Left ventricle myocardium inferior (tissue), 1 donor: ENCODE results near the gene PLA2G2D. TPM values are rescaled to one million over a fixed set of nuclear protein-coding genes. Genes with fewer than 3 reads are reported as not detected.

ENCODE experiments used
- DNase-seq: peaks from one replicate; pipeline ENCODE4 v3.0.0-alpha.2; 2020
- H3K27ac ChIP-seq: fragments of 200-600 bp; replicated peaks from 2 replicates; pipeline ENCODE4 v1.8.0; 2021
- H3K27me3 ChIP-seq: fragments of 200-600 bp; 2 replicates; pipeline ENCODE4 v1.8.0; 2021; ENCODE audit warnings: low read depth
- H3K36me3 ChIP-seq: fragments of 200-600 bp; 2 replicates; pipeline ENCODE4 v1.8.0; 2021
- H3K4me1 ChIP-seq: fragments of 200-600 bp; 2 replicates; pipeline ENCODE4 v1.8.0; 2021
- H3K4me3 ChIP-seq: fragments of 200-600 bp; 2 replicates; pipeline ENCODE4 v1.8.0; 2021; ENCODE audit warnings: mild to moderate bottlenecking, moderate library complexity
- H3K9me3 ChIP-seq: fragments of 200-600 bp; replicated peaks from 2 replicates; pipeline ENCODE4 v1.8.0; 2021
- CTCF ChIP-seq: fragments of 200-600 bp; IDR thresholded peaks from 2 replicates; pipeline ENCODE4 v1.8.0; 2021; ENCODE audit warnings: antibody characterized with exemption, mild to moderate bottlenecking, borderline replicate concordance
- intact Hi-C: fragments of 100-400 bp; cut with micrococcal nuclease; formaldehyde crosslinking; loops from one replicate; pipeline ENCODE4 v1.11.0; 2022
- total RNA-seq: library from RNA; stranded (reverse); fragmentation: NEBNext Ultra II Directional; extraction: Animal tissue kit (Norgen Biotek cat#: 25700); gene quantifications from one replicate; pipeline ENCODE4 v1.2.1, GENCODE V29; 2021
- donor health status: DM: no; HTN: yes; CAD: no; lungs with severe emphysema.

PLA2G2D gene
- total RNA-seq, 1 donor from 2014 or later: not detected

- Histone ChIP-seq H3K4me3 (no peak overlapping the region), H3K27ac (no peak overlapping the region), H3K36me3 (no peaks in the 10 kb centered on the region), H3K9me3 (no peaks in the 10 kb centered on the region), H3K4me1 (peaks cover 6% of the 10 kb centered on the region), H3K27me3 (peaks cover 61% of the 10 kb centered on the region)
- intact Hi-C loops: no loop called here
- TF ChIP-seq CTCF: no peak
- DNase-seq: no peak
Observed at GRCh38 chr1:20112279-20113000, 6.9 kb downstream of the PLA2G2D start.

GRCh38 chr1:20111452-20111851 is 7.9 kb downstream of the PLA2G2D start:
- DNase-seq: no peak
- H3K9me3 ChIP-seq: no peaks in the 10 kb centered on the region
- H3K36me3 ChIP-seq: no peaks in the 10 kb centered on the region
- peaks cover 57% of the 10 kb centered on the region for H3K27me3 ChIP-seq
- H3K4me3 ChIP-seq: no peak overlapping the region
- intact Hi-C loops: no loop called here
- no peak overlapping the region for H3K27ac ChIP-seq
- TF ChIP-seq CTCF: no peak
- H3K4me1 ChIP-seq: peaks cover 6% of the 10 kb centered on the region

GRCh38 chr1:20110679-20111078 is 8.7 kb downstream of the PLA2G2D start:
- no peak for DNase-seq
- no peak overlapping the region for H3K27ac ChIP-seq
- intact Hi-C loops: no loop called here

GRCh38 chr1:20109223-20109856 is 10.0 kb downstream of the PLA2G2D start:
- no peak for TF ChIP-seq CTCF
- H3K27ac ChIP-seq: no peak overlapping the region
- no peaks in the 10 kb centered on the region for H3K36me3 ChIP-seq
- H3K4me3 ChIP-seq: no peak overlapping the region
- intact Hi-C loops: no loop called here
- no peaks in the 10 kb centered on the region for H3K9me3 ChIP-seq
- peaks cover 6% of the 10 kb centered on the region for H3K4me1 ChIP-seq
- peaks cover 44% of the 10 kb centered on the region for H3K27me3 ChIP-seq
- DNase-seq: no peak

More at GRCh38 chr1:20110679-20111078, 8.7 kb downstream of the PLA2G2D start:
- no peak for TF ChIP-seq CTCF
- H3K4me1 ChIP-seq: peaks cover 6% of the 10 kb centered on the region
- no peaks in the 10 kb centered on the region for H3K9me3 ChIP-seq
- H3K4me3 ChIP-seq: no peak overlapping the region
- peaks cover 50% of the 10 kb centered on the region for H3K27me3 ChIP-seq
- no peaks in the 10 kb centered on the region for H3K36me3 ChIP-seq

- Histone ChIP-seq H3K36me3 (no peaks in the 10 kb centered on the region), H3K4me3 (no peak overlapping the region), H3K27ac (no peak overlapping the region), H3K9me3 (no peaks in the 10 kb centered on the region), H3K4me1 (peaks cover 6% of the 10 kb centered on the region), H3K27me3 (peaks cover 38% of the 10 kb centered on the region)
- intact Hi-C loops: no loop called here
- DNase-seq: no peak
- TF ChIP-seq CTCF: no peak
Observed at GRCh38 chr1:20108366-20109123, 10.8 kb downstream of the PLA2G2D start.
